Activated gamma-delta T cell treated with anti-CD3 and anti-CD28 coated beads, Interleukin-2, amount 50 U/mL, for 16 hours (primary cell): ENCODE data around the gene ITM2C.

ENCODE experiments used
- DNase-seq: peaks from one replicate; pipeline ENCODE4 v3.0.0-alpha.2; 2020; ENCODE audit warnings: low read depth

The ITM2C gene, protein sequence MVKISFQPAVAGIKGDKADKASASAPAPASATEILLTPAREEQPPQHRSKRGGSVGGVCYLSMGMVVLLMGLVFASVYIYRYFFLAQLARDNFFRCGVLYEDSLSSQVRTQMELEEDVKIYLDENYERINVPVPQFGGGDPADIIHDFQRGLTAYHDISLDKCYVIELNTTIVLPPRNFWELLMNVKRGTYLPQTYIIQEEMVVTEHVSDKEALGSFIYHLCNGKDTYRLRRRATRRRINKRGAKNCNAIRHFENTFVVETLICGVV

DNA sequence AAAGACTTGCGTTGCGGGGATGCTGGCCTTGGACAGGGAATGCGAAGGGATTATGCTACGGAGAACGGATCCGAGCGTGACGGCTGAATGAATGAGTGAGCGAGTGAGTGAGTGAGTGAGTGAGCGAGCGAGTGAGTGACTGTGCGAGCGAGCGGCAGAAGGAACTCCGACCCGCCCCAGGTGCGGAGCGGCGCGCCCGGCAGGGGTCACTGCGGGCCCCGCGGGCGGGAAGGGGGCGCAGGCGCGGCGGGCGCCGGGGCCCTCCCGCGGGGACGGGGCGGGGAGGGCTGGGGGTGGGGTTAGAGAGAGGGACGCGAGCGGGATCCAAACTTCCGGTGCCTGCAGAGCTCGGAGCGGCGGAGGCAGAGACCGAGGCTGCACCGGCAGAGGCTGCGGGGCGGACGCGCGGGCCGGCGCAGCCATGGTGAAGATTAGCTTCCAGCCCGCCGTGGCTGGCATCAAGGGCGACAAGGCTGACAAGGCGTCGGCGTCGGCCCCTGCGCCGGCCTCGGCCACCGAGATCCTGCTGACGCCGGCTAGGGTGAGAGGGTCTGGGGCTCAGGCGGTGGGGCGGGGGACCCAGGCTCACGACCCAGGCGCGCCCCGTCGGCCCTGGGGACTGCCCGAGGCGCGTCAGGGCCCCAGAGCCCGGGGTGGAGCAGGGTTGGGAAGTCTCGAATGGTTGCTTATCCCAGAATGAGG lies at the start of gene ITM2C:
Gene ITM2C (plus strand): TSS at position 338 of the 702 bp plus-strand sequence. CDS start 84 bp downstream, at position 422.
- DNase-seq, result peak; percentile 57

DNA sequence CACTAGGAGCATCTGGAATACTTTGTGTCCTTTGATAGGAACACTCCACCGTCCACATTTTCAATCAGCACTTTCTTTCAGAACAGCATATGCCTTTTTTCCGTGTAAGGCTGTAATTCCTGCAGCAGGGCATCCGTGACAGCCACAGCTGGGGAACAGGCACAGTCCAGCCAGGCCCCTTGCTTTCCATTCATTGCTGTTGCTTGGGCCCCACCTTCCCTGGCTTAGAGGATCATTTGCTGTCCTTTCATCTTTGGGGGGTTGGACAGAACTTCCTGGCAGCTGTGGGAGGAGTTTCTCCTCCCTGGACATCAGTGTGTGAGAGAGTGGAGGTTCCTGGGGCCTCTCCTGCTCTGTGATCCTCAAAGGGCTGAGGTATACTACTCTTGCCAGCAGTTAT lies 49.7 kb upstream of the ITM2C start:
- no peak for DNase-seq

DNA sequence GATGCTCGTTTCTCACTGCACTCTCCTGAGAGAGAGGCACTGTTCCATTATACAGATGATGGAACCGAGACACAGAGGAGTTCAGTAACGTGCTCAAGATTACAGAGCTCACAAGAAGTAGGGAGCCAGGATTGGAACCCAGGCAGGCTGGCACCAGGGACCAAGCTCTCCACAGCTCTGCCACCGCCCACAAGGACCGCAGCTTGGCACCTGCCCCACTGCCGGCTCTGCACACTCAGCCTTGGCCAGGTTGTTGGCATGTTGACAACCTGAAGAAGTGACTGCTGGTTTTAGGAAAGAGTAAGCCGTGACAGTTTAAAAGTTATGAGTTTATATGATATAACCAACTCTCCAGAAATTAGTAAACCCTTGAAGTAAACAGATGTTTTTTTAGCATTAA lies 48.0 kb upstream of the ITM2C start:
- DNase-seq, result no peak

DNA sequence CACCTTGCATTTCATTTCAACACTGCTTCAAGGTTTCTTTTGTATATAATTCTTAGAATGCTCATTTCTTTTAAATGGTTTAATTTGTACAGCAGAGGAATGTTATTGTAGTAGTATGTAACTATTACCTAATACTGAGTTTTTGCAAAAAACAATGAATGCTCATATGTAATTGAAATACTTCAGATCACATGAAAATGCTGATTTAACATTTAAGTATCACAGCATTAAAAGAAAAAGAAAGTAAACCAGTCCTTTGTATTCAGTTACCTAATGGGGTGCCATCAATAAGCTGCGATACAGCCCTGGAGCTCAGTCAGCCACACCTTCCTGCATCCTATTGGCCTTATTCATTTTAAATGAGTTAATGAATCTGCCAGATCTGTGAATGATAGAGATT lies 45.3 kb upstream of the ITM2C start:
- no peak for DNase-seq

DNA sequence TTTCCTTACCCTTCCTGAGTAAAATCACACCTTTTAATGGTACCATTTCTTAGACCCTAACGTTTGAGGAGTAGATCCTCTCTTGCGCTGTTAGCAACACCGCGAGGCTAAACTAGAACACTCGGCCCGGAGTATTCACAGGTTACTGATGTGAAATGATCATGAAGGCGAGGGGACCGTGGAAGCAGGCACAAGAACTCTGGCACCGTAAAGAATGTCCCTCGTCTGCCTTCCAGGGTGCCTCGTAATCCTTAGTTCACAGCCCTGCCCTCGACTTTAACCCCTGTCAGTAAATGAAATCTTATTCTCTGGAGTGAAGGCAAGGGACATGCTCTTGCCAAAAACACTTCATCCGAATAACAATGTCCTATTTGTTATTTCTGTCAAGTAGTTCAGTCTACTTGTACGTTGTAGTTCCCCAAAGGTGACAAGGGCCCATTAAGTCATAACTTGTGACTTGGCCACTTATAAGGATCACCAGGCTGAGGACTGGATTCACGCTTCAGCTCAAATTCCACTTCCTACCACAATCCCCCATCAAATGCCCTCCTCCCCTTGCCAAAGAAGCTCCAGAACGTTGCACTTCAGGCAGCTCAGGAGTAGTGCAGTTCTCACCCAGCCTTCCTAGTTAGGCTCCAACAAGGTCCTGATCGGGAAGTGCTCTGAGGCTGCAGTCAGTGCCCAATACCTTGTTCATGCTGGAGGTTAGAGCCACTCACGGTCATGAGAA lies 43.3 kb upstream of the ITM2C start:
- DNase-seq, result no peak

DNA sequence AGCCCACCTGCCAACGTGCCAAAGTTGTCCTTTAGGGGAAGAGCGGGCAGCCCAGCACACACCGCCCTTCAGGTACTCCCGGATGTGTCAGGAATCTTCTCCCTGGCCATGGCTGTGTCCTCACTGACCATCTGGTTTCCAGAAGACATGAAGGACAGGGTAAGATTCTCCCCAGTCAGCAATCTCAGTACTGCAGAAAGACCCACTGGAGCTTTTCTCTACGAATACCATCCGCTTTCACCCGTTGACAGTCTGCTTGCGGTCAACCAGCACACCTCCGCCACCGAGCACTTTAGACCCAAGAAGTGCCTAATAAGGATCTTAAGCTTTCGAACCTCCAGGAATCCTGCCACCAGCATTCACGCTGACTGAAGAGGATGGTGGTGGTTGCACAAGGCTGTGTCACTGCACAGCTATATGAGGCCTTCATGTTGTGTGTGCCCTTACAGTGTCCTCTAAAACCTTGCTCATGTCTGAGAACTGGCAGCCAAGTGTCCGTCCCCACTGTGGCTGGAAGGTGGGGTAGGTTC lies 42.7 kb upstream of the ITM2C start:
- DNase-seq, result no peak

DNA sequence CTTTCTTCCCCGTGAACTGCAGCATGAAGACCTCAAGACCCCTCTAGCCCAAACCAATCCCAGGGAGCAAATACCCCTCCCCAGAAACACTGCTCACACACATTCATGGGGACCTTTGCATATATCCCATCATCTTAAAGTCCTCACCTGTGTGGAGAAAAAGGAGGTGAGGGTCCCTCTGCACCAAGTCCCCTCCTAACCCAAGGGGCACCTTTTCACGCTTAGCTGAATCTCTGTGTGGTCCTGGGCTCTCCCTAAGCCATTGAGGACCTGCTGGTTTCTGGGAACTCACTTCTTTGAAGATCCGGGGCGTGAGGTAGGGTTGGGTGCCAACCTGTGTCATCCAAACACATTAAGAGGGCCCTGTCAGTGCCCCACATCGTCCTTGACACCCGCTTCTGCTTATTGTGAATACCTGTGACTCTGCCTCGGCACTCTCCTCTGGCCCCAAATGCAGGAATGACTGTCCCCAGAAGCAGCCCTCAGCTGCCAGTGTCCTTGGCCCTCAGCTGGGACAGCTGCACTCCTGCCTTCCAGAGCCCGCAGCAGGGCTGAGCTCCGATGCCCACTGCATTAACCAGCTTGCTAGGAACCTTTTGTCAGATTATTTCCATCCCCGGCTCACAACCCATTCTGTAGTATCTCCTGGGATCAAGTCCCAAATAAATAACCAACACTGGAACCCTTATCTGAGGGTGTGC lies 41.3 kb upstream of the ITM2C start:
- DNase-seq, result no peak

DNA sequence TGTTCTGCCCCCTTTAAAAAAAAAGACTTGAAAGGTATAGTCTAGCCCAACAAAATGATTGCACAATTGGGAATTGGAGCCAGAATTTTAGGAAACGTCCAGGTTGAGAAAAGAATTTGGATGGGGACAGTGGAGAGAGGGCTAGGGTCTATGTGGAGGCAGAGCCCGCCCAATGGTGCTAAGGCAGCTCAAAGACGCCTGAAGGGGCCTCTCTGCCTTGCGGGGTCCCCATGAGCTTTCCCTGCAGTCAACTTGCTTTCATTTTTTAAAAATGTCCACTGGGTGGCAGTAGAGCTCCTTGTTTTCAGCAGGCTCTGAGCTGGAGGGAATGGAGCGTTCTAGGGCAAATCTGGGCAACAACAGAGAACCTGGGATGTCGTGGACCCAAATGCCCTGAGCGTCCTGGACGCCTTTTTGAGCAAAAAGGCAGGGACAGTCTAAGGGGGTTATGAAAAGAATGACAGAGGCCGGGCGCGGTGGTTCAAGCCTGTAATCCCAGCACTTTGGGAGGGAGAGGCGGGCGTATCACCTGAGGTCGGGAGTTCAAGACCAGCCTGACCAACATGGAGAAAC lies 40.2 kb upstream of the ITM2C start:
- DNase-seq, result peak; percentile 34

DNA sequence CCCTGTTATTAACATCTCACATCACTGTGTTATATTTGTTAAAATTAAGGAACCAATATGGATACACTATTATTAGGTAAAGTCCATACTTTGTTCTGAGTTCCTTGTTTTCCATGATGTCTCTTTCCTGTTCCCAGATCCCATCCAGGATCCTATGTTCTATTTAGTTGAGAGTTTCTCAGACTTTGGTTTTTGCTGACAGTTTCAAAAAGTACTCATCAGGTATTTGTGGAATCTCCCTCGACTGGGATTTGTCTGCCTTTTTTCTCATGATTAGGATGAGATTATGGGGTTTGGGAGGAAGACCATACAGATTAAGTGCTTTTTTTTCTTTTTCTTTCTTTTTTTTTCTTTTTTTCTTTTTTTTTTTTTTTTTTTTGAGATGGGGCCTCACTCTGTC lies 39.4 kb upstream of the ITM2C start:
- no peak for DNase-seq

DNA sequence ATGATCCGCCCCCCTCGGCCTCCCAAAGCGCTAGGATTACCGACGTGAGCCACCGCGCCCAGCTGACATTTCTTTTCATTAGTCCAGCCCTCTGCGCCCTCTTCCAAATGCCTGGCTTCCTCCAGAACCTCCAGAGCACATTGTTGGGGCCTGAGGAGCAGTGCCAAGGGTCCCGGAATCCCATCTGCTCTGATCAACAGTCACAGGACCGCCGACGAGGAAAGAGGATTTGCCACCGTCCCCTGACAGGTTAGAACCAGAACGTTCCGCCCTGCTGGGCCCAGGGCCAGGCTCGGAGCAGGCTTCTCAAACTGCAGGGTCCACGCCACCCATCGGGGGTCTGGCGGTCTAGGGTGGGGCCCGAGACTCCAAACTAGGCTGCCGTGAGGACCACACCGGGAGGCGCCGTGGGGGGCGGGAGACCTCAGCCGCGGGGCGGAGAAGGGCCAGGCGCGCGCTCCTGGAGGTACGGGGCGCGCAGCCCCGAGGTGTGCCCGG lies 36.9 kb upstream of the ITM2C start:
- DNase-seq, result no peak

DNA sequence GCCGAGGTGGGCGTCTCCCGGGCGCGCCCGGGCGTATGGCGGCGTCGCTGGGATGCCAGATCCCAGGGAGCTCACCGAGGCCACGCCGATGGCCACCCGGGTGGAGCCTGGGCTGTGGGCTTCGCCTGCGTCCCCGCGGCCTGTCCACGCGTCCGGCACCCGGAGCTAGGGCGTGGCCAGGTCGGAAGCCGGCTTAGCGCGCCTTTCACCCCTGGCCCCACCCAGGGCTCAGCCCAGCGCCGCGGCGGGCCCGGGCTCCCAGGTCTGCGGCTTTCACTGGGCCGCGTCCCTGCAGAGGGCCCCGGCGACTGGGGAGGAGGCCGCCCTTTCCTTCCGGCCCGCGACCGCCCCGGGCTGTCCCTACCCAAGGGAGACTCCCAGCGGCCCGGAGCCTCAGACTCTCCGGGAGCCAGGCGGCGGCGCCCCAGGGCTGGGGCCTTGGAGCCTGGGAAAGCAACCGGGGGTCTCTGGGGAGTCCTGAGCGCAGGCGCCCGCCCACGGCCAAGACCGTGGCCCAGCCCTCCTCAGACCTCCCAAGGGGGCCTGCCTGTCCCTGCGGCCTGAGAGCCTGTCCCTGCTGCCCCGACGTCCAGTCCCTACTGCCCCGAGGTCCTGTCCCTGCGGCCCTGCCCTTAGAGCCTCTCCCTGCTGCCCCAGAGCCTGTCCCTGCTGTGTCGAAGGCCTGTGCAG lies 36.3 kb upstream of the ITM2C start:
- DNase-seq, result no peak

DNA sequence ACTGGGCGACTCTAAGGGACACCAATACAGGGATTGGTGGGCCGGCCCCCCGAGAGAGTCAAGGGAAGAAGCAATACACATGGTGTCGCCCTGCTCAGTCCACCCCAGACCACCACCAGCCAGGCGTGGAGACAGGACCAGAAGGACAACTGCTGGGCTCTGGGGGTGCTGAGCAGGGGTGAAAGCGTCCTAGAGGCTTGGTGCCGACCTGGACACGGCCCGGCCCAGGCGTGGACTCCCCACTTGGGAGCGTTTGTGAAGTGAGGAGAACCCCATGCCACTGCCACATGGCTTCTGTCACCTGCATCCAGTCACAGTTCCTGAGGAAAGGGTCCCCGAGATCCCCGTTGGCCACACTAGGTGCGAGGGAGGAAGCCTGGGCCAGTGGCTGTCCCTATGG lies 35.4 kb upstream of the ITM2C start:
- no peak for DNase-seq

DNA sequence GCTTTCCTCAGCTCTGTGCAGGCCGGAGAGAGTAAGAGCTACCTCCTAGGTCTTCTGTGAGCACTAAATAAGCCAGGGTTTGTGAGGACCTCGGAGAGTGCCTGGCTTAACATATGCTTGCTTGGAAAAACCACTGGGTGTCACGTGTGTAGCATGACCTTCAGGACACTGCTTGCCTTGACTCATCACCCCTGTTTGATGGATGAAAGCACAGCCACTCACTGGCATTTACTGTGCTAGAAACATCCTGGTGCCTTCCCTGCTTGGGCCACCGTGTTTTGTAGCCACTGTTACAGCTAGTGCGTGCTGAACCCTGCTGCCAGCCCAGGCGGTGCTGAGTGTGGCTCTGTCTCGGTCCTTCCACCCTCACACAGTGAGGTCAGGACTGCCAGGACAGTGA lies 34.8 kb upstream of the ITM2C start:
- DNase-seq, result no peak

DNA sequence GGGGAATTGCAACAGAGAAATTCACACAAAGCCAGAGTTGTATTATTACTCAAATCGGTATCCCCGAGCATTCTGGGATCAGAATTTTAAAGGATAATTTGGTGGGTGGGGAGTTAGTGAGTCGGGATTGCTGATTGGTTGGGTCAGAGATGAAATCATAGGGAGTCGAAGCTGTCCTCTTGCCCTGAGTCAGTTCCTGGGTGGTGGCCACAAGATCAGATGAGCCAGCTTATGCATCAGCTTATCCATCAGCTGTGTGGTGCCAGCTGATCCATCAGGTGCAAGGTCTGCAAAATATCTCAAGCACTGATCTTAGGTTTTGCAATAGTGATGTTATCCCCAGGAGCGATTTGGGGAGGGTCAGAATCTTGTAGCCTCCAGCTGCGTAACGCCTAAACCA lies 34.3 kb upstream of the ITM2C start:
- DNase-seq, result no peak

DNA sequence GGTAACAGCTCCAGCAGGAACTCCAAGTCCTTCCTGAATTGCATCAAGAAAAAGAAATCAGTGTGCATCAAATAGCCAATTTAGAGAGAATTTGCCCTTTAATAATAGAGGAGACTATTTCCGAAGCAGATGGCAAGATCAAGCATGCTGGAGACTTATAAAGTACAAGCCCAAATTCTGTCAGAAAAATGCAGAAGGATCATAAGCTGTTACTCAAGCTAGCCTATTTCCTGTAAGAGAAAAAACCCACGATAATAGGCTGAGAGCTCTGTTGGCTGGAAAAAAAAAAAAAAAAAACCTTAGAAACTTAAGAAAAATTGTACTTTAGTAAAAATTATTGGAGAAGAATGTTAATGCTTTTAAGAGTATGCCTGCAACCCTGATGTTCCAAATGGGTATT lies 24.4 kb upstream of the ITM2C start:
- DNase-seq, result no peak

DNA sequence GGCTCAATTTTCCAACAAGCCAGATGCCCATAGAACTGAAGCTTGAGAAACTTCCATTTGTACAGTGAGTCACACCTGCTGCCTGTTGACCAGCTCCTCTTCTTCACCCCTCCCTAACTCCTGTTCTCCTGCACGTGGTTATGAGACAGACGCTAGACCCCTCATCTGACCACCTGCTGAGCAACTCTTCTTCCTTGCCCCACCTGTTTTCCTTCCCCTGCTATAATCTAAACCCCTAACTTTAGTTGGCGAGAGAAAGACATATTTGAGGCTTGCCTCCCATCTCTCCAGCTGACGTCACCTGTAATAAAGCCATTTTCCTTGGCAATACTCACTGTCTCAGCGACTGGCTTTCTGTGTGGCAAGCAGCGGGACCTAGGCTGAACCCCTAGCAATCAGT lies 22.3 kb upstream of the ITM2C start:
- no peak for DNase-seq

DNA sequence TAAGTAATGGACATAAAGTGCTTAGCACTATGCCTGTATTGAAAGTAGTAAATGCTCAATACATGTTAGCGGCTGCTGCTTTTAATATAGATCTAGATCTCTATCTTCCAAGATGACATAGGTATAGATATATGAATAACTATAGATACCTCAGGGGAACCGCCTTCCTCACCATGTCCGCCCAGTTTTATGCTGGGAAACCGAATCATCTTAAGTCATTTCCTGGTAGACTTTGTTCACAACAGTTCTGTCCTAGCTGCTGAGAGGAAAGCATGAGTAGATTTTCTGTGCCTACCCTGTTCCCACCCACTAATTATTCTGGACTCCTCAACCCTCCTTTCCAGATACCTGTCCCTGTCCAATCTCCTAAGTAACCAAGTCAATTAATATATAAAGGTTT lies 21.6 kb upstream of the ITM2C start:
- no peak for DNase-seq

DNA sequence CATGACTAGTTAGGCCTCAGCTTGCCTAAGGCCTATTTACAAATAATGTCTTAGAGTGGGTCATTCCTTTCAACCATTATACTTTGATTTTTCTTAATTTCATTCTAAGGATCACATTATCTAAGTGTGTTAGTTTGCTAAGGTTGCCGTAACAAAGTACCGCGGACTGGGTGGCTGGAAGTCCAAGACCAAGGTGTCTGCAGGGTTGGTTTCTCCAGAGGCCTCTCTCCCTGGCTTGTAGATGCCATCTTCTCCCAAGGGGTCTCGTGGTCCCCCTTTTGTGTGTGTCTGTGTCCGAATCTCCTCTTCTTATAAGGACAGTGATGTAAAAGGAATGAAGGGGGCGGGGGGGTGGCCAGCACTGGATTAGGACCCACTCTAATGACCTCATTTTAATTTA lies 18.4 kb upstream of the ITM2C start:
- no peak for DNase-seq

DNA sequence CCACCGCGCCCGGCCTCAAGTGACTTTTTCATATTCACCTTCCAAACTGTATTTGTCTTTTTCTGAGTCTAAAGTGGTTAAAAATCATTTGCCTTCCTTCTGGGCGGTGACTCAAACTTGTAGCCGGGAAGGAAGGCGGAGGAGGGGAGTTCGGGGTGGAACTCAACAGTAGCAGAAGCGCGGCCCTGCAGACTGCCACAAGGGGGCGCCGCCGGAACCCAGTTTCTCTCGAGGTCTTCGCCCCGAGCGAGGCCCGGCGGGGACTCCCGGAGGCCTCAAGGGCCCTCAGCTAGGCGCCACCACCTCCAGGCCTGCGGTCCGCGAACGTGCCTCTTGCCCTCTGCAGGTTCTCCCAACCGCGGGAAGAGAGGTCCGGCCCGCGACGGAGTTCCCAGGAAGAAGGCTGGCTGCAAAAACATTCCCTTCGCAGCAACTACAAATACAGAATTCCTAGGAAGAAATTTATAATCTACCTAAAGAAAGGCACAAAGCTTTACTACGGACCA lies 16.8 kb upstream of the ITM2C start:
- peak; percentile 88 for DNase-seq

DNA sequence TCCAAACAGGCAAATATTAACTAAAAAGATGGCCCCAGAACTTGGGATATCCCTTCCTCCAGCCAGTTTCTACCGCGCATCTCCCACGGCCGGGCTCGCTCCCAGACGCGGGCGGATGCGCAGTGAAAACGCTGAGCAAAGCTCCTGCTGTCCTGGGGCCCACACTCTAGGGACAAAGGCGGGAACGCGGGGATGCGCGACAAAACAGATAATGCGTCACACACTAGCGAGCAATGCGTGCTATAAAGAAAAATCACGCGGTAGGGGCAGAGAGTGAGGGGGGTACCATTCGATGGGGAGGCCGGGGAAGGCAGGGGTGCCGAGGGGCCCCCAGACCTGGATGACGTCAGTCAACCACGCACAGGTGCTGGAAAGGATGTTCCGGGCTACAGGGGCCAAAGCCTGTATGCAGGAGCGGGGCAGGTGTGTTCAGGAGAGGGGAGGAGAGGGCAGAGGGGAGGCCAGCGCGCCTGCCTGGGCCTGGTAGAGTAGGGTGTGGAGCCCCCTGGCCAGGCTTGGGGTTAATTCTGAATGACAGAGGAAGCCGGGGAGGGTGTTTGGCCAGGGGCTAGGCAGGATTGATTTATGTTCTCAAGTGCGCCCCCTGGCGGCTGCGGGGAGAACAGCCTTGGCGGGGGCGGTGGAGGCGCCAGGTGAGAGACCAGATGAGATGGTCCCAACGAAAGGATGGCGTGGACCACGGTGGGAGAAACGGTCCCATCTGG lies 14.9 kb upstream of the ITM2C start:
- DNase-seq, result peak; percentile 67

DNA sequence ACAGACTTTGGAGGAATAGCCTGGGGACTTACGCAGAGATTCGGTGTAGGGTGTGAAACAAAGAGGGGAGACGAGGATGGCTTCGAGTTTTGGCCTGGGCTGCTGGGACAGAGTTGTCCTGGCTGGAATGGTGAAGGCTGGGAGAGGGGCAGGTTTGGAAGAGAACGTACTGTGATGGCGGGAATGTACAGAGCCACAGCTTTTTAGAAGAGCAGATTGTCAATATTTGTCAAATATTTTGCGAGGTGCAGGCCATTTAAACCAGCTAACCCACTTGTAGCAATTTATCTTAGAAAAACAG lies 14.4 kb upstream of the ITM2C start:
- no peak for DNase-seq
